Fibroblast of skin of abdomen (primary cell): ENCODE measurements around the gene PRKX.
A peak's percentile ranks its signal among the peaks of the same experiment; 100 is the strongest.
"Not testable (repeated sequence)": the region's sequence is repeated elsewhere in the genome, so short reads cannot be mapped to it uniquely, and the experiment has no call there.

ENCODE experiments used
- DNase-seq: peaks from one replicate; pipeline ENCODE4 v3.0.0-alpha.2; 2013

PRKX gene

GRCh38 chrX:3651277-3651676, 62.2 kb downstream of the PRKX start:
- DNase-seq, result peak; percentile 8

DNA sequence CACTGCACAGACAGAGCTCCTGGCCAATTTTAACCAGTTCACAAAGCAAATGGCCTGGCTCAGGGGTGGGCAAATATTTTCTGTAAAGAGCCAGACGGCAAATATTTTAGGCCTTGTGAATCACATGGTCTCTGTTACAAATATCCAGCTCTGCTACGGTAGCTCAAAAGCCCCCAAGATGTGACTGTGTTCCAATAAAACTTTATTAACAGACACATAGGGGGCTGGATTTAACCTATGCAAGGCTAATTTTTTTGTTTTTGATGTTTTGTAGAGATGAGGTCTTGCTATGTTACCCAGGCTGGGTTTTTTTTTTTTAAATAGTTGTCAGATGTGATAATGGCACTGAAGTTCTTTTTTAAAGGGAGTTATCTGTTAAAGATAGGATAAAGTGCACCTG, 65.4 kb downstream of the PRKX start:
- DNase-seq, result no peak

DNA sequence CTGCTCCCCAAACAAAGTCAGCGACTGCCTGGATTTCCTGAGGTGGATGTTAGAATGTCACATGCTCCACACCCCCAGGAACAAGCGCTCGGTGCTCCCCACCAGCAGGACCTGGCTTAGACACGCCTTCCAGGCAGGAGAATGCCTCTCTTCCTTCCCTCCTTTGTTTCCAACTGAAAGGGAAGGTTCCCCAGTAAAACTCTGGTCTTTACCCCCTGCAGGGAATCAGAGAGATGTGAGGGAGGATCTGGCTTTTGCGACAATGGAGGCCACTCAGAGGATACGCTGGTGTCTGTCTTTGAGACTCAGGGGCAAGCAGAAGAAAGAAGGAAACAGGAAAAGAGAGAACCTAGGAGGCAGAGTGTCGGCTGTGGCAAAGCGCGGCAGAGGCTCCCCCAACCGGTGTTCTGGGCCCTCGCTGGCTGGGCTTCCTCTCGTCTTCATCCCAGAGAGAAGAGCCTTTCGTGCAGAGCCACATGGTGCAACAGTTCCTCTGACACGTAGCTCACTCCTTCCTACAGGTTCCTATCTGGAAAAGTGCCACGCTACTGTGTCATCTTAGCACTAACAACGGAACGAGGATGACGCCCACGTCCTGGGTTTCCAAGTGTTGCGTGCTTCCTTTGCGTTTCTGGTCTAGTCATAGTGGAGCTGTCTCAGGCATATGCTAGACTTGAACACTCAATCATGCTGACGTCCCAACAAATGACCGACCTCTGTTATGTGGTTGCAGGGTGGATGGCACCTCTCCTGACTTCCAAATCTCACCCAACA, 73.4 kb downstream of the PRKX start:
- DNase-seq, result peak; percentile 47

GRCh38 chrX:3639236-3639635, 74.2 kb downstream of the PRKX start:
- DNase-seq, result no peak

DNA sequence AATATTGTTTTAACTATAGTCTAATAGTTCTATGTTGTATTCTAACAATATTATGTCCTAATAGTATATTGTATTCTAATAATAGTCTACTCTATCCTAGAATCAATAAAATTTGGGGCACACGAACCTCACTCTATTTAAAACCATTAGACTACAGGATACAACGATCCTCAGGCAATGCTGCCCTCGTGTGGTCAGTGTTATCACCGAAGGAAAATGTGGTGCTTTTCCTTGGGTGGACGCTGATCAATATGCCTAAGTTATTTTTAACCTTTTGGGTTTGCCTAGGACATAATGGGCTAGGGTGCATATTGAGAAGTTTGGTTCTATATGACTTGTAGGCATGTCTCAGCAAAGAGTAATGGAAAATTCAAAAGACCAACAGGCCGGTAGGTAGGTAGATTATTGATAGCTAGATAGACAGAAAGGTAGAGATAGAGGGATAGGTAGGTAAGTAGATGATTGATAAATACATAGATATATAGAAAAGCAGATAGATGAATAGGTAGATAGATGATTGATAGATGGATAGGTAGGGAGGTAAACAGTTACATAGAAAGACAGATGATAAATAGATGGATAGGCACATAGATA, 75.1 kb downstream of the PRKX start:
- DNase-seq, result peak; percentile 39

DNA sequence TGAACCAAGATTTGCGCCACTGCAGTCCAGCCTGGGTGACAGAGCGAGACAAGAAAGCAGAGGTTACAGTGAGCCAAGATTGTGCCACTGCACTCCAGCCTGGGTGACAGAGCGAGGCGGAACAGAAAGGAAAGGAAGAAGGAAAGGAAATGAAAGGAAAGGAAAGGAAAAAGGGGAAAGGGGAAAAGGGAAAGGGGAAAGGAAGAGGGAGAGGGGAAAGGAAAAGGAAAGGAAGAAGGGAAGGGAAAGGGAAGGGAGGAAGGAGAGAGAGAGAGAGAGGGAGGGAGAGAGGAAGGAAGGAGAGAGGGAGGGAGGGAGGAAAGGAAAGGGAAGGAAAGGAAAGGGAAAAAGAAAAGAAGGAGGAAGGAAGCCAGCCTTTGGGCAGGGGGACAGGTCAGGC, 76.6 kb downstream of the PRKX start:
- DNase-seq, result no peak

DNA sequence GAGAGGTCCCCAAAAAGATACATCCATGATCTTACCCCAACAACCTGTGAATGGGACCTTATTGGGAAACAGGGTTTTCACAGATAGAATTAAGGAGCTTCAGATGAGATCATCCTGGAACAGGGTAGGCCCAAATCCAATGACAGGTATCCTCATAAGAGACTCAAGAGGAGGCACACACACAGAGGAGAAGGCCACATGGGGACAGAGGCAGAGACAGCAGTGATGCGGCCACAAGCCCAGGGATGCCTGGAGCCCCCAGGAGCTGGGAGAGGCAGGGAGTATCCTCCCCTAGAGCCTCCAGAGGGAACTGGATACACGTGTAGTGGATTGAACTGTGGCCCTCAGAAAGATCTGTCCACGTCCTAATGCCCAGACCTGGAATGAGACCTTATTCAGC, 82.3 kb downstream of the PRKX start:
- DNase-seq, result no peak

DNA sequence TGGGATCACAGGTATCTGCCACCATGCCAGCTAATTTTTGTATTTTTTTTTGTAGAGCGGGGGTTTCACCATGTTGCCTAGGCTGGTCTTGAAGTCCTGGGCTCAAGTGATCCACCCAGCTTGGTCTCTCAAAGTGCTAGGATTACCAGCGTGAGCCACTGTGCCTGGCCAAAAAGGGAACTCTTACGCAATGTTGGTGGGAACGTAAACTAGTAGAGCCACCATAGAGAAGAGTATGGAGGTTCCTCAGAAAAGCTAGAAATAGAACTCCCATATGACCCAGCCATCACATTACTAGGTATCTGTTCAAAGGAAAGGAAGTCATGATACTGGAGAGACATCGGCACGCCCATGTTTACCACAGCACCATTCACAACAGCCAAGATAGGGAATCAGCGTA, 85.9 kb downstream of the PRKX start:
- DNase-seq, result no peak

- no peak for DNase-seq
Observed at GRCh38 chrX:3621414-3621813, 92.0 kb downstream of the PRKX start.

GRCh38 chrX:3611744-3612143, 101.7 kb downstream of the PRKX start:
- DNase-seq, result not testable (repeated sequence)

GRCh38 chrX:3609810-3610209, 103.6 kb downstream of the PRKX start:
- DNase-seq, result peak; percentile 83

- DNase-seq, result no peak
Observed at GRCh38 chrX:3603026-3603661, 110.3 kb downstream of the PRKX start.

- DNase-seq, result peak; percentile 37
Observed at GRCh38 chrX:3599802-3600430, 113.5 kb downstream of the PRKX start.

- no peak for DNase-seq
Observed at GRCh38 chrX:3598709-3599108, 114.7 kb downstream of the PRKX start.

DNA sequence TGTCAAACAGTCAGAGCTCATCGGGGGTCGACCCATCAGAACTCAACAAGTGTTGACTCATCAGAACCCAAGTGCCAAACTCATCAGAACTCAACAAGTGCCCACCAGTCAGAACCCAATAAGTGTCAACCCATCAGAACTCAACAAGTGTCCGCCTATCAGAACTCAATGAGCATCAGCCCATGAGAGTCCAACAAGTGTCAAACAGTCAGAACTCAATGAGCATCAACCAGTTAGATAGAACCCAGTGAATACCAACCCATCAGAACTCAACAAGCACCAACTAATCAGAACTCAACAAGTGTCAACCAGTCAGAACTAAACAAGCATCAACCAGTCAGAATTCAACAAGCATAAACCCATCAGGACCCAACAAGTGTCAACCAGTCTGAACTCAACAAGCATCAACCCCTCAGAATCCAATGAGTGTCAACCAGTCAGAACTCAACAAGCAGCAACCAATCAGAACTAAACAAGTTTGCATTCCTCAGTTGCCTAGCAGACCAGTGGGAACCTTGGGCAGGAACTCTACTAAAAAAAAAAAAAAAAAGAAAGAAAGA, 115.3 kb downstream of the PRKX start:
- no peak for DNase-seq

DNA sequence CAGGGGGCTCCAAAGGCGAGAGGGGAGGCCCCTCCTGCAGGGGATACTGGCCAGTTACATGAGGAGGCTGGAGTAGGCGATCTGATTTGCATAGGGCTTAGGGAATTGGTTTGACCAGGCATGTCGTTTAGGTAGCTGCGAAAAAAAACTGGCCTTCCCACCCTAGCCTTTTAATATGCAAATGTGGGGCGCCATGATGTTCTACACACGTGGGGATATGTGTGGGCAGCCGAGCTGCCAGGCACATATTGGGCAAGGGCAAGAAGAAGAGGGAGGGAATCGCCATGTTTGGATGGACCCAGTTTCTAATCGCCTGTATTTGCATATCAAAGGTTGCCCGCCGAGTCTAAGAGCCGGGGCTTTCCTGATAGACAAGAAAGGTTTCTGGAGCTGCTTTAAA, 121.3 kb downstream of the PRKX start:
- no peak for DNase-seq

- no peak for DNase-seq
Observed at GRCh38 chrX:3589474-3589873, 124.0 kb downstream of the PRKX start.

DNA sequence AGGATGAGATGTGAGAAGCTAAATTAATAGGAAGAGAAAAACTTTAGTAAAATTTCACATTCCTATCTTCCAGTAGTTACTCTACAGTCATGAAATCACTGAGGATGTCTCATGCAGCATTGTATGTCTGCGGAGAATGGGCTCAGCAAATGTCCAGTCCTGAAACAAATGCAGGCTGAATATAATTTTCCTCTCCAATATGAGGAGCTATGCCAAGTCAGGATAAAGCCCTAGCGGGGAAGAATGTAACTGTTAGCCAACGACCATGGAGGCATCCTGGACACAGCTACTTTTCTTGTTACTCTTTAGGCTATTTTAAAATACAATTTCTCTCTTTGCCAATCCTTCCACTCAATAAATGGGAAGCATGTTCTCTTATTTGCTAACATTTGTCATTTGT, 127.7 kb downstream of the PRKX start:
- DNase-seq, result no peak

GRCh38 chrX:3584415-3584996, 128.9 kb downstream of the PRKX start:
- no peak for DNase-seq

DNA sequence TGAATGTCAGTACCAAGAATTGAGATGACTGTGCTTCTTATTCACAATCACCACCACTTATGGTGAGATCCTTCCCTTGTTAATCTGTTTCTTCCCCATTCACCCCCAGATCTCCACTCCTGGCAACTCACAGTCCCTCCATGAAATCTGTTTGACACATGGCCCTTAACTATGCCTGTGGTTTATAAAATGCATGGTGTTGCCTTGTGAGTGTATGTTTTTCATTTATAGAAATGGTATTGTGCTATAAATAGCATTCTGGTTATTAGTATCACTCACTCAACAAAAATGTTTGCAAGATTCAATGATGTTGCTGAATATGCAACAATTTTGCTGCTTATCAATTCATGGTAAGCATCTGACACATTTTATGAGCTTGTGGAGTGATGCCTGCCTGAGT, 131.0 kb downstream of the PRKX start:
- peak; percentile 85 for DNase-seq

DNA sequence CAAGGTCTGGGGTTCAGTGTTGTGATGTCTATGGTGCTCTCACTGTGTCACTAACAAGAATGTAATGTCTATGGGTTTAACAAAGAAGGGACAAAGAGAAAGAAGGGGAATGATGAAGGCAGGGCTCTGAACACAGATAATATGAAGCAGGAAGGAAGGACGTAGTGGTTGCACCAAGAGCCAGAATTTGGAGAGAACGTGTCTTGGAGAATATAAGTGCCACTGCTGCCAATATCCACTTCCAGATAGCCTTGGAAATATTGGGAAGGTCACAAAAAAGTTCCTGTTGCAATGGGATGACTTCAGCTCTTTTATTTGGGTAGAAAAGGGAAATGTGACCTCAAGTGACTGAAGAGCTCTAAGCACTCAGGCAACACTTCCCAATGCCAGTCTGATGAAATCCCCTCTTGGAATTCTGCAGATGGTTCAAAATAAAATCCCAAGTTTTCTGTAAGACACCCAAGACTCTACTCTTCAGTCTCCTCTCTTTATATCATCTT, 131.8 kb downstream of the PRKX start:
- DNase-seq, result no peak

DNA sequence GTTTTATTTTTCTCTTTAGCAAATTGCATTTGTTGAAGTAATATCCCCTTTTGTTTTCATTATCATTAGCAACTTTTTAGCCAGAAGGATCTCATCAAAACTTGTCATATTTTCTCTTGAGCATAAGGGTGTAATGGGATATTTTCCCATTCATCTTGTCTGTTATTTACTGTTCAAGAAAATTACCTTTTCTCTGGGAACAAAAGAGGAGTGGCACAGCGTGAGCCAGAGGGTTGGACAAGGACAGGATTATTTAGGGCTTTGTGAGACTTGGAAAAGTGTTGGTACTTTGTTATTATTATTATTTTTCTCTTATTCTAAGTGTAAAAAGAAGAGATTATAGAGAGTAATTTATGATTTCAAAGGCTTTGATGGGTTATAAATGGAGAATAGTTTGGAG, 135.9 kb downstream of the PRKX start:
- no peak for DNase-seq
